GM10248 (cell line): Measurements from ENCODE around the gene B4GALNT2.
"Not testable (repeated sequence)": the region's sequence is repeated elsewhere in the genome, so short reads cannot be mapped to it uniquely, and the experiment has no call there.

Source experiments
- CTCF ChIA-PET: fragments of 300-600 bp; sonication (Branson Sonifier 250); formaldehyde crosslinking; extraction: SDS; loops from one replicate; lab custom pipeline; 2021; ENCODE audit warnings: antibody characterized with exemption; lab: Yijun Ruan, JAX
- POLR2A ChIA-PET: fragments of 350-650 bp; sonication (Branson Sonifier 250); formaldehyde crosslinking; extraction: SDS; loops from one replicate; lab custom pipeline; 2020; ENCODE audit warnings: antibody characterized with exemption; lab: Yijun Ruan, JAX
- DNase-seq: peaks from one replicate; pipeline ENCODE4 v3.0.0; 2012; ENCODE audit errors: extremely low spot score
- TF ChIP-seq, protein P1 (sequence below): IDR thresholded peaks from 2 replicates; pipeline ENCODE4 v1.5.1; 2012; ENCODE audit warnings: mild to moderate bottlenecking, low read depth; ENCODE audit errors: extremely low read depth, missing control alignments, control extremely low read depth

B4GALNT2 gene

DNA sequence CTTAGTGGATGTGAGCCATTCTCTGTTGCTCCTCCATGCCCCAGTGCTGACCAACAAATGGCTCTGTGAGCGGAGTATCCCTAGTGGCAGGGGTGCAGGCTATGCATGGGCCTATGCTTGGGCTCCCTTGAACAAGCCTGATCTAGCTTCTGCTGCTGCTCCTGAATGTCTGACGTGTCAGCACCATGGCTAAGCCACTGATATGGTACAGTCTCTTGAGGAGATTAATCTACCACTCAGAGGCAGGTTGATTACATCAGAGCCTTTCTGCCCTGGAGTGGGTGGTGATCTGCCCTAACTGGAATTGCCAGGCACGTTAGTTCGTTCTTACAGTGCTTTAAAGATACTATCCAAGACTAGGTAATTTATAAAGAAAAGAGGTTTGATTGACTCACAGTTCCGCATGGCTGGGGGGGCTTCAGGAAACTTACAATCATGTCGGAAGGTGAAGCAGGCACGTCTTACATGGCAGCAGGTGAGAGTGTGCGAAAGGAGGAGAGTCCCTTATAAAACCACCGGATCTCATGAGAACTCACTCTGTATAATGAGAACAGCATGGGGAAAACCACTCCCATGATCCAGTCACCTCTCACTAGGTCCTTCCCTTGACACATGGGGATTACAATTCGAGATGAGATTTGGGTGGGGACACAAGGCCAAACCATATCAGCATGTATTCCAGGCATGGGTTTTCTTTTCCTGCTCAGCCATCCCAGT lies 41.5 kb upstream of the B4GALNT2 start:
- no peak for DNase-seq

DNA sequence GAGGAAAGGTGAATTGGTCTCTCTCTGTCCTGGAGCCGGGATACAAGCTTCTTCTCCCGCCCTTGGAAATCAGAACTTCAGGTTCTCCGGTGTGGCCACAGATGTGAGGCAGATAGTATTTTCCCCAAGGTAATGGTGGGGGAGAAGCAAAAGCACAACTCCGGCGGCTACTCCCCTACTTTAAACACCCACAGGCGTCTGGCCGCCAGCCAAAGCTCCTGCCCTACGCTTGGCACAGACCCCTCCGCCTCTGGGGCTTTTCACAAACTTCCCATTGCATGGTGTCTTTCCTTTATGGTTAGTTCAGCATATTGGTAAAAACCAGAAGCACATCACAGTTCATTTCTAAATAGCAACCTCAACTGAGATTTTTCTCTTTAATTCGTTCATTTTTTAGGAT lies 39.4 kb upstream of the B4GALNT2 start:
- TF ChIP-seq, protein P1, sequence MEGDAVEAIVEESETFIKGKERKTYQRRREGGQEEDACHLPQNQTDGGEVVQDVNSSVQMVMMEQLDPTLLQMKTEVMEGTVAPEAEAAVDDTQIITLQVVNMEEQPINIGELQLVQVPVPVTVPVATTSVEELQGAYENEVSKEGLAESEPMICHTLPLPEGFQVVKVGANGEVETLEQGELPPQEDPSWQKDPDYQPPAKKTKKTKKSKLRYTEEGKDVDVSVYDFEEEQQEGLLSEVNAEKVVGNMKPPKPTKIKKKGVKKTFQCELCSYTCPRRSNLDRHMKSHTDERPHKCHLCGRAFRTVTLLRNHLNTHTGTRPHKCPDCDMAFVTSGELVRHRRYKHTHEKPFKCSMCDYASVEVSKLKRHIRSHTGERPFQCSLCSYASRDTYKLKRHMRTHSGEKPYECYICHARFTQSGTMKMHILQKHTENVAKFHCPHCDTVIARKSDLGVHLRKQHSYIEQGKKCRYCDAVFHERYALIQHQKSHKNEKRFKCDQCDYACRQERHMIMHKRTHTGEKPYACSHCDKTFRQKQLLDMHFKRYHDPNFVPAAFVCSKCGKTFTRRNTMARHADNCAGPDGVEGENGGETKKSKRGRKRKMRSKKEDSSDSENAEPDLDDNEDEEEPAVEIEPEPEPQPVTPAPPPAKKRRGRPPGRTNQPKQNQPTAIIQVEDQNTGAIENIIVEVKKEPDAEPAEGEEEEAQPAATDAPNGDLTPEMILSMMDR, result no peak
- no peak for DNase-seq
- CTCF ChIA-PET, result no interaction called here
- POLR2A ChIA-PET, result no interaction called here

More for the DNA sequence above, 41.5 kb upstream of the B4GALNT2 start:
- ChIA-PET POLR2A (no interaction called here), CTCF (no interaction called here)
- TF ChIP-seq, protein P1, result no peak

DNA sequence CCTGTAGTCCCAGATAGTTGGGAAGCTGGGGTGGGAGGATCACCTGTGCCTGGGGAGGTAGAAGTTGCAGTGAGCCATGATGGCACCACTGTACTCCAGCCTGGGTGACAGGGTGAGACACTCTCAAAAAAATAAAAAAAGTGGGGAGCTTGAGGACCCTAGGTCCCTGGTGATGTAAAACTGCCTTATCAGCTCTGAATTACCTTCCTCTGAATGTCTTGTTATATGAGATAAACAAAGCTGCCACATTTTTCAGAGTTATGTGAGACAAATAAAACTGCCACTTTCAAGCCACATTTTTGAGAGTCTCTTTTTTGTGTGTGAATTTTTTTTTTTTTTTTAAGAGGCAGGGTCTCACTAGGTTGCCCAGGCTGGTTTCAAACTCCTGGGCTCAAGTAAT lies 32.0 kb upstream of the B4GALNT2 start:
- TF ChIP-seq, protein P1, result no peak
- no peak for DNase-seq
- ChIA-PET POLR2A (no interaction called here), CTCF (no interaction called here)

DNA sequence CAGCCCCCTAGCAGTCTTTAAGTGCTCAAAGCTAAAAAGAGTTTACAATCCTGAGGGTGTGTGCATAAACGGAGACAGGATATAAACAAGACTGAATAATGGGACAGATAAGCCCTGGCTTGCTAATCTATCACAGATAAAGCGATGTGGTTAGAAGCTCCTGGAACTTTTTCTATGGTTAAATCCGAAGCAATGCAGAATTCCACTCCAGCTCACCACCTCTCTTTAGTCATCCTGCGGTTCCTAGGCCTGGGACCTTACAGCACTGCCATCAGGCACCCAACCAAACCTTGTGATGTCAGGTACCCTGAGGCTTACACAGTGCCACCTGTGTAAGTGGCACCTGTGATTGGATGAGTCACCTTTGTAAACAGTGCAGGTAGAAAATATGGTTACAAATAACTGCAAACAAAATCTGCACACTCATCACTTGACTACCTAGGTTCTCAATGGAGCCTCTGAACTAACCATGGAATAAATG lies 31.5 kb upstream of the B4GALNT2 start:
- no peak for DNase-seq
- POLR2A ChIA-PET, result no interaction called here
- CTCF ChIA-PET, result no interaction called here
- TF ChIP-seq, protein P1, result no peak

DNA sequence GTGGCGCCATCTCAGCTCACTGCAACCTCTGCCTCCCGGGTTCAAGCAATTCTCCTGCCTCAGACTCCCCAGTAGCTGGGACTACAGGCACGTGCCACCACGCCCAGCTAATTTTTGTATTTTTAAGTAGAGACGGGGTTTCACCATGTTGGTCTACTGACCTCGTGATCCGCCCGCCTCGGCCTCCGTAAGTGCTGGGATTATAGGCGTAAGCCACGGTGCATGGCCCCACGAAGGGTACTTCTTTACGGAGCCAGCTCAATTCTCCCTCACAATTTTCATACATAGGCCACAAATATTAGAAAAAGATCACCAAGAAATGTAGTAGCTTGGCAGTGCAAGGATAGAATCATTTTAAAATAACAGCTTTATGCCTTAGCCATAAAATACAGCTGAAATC lies 29.2 kb upstream of the B4GALNT2 start:
- CTCF ChIA-PET, result interaction anchor here (1.1 kb wide), 1 partner anchor 10 kb away, joined by 3 read pairs; no protein-coding TSS in a partner anchor
- DNase-seq, POLR2A ChIA-PET: not testable (repeated sequence)

DNA sequence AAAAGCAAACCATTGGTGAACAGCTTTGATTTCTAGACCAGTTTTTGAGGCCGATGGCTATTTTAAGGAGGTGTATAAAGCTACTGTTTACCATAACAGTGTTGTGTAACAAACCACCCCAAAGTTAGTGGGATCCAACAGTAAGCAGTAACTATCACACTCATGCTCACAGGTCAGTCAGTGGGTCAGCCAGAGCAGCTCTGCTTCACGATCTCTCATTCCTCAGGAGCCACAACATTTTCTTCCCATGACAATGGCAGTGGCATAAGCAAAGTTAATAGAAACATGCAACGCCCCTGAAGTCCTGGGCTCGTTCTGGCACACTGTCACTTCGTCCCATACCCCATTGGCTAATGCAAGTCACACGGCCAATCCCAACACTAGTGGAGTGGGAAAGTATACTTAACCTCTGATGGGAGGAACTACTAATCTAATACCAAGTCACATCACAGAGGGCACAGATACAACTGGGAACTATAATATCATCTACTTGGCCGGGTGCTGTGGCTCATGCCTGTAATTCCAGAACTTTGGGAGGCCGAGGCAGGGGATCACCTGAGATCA lies 28.0 kb upstream of the B4GALNT2 start:
- CTCF ChIA-PET, result no interaction called here
- POLR2A ChIA-PET, result no interaction called here
- TF ChIP-seq, protein P1, result no peak
- DNase-seq, result no peak
